LNCaP clone FGC (cell line): ENCODE measurements around the gene XRN2.

ENCODE experiments used
- DNase-seq: peaks from one replicate; pipeline ENCODE4 v3.0.0-alpha.2; 2011; ENCODE audit warnings: low read depth
- H3K4me3 ChIP-seq: 2 replicates; pipeline ENCODE4 v1.5.1; 2011; ENCODE audit warnings: mild to moderate bottlenecking, low read depth, low read length, control low read depth
- TF ChIP-seq, protein P1 (sequence below): IDR thresholded peaks from 2 replicates; pipeline ENCODE4 v1.5.1; 2012; ENCODE audit warnings: mild to moderate bottlenecking; ENCODE audit not compliant: control insufficient read depth, insufficient read depth; ENCODE audit errors: extremely low read depth

Gene XRN2

DNA sequence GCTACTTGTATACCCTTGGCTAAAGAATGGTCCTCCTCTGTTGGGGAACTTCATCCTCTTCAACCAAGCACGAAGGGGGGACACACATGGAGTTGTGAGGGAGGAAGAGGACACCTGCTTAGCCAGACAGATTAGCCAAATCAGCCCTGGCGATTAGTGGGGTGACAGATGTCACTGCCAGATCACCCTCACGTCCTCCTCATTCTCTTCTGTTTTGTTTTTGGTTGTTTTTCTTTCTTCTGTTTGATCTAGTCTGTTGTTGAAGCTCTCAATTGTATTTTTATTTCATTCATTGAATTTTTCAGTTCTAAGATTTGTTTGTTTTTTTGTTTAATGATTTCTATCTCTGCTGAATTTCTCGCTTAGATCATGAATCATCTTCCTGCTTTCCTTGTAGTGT is 121.7 kb downstream of the XRN2 start:
- H3K4me3 ChIP-seq, result no peak overlapping the region
- DNase-seq, result no peak
- TF ChIP-seq, protein P1, sequence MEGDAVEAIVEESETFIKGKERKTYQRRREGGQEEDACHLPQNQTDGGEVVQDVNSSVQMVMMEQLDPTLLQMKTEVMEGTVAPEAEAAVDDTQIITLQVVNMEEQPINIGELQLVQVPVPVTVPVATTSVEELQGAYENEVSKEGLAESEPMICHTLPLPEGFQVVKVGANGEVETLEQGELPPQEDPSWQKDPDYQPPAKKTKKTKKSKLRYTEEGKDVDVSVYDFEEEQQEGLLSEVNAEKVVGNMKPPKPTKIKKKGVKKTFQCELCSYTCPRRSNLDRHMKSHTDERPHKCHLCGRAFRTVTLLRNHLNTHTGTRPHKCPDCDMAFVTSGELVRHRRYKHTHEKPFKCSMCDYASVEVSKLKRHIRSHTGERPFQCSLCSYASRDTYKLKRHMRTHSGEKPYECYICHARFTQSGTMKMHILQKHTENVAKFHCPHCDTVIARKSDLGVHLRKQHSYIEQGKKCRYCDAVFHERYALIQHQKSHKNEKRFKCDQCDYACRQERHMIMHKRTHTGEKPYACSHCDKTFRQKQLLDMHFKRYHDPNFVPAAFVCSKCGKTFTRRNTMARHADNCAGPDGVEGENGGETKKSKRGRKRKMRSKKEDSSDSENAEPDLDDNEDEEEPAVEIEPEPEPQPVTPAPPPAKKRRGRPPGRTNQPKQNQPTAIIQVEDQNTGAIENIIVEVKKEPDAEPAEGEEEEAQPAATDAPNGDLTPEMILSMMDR, result no peak

GRCh38 chr20:21430020-21430419 is 126.9 kb downstream of the XRN2 start:
- H3K4me3 ChIP-seq, result no peak overlapping the region
- no peak for DNase-seq
- TF ChIP-seq, protein P1, result no peak

DNA sequence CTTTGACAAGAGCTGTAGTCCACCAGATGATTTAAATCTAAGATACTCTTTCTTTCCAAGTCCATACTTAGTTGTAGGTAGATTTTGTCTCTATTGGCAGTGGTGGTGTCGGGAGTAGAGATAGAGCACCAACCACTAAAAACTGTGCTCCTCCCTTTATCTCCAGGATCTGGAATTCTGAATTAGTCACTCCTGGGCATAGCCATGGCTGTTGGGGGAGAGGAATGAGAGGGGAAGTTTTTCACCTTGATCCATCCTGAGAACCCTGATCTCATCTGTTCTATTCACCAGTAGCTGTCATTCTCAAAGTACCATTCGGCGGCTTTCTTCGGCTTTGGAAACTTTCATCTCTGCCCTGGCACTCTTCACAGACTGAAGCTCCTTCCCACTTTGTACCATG is 129.8 kb downstream of the XRN2 start:
- TF ChIP-seq, protein P1, result no peak
- no peak overlapping the region for H3K4me3 ChIP-seq
- DNase-seq, result no peak

DNA sequence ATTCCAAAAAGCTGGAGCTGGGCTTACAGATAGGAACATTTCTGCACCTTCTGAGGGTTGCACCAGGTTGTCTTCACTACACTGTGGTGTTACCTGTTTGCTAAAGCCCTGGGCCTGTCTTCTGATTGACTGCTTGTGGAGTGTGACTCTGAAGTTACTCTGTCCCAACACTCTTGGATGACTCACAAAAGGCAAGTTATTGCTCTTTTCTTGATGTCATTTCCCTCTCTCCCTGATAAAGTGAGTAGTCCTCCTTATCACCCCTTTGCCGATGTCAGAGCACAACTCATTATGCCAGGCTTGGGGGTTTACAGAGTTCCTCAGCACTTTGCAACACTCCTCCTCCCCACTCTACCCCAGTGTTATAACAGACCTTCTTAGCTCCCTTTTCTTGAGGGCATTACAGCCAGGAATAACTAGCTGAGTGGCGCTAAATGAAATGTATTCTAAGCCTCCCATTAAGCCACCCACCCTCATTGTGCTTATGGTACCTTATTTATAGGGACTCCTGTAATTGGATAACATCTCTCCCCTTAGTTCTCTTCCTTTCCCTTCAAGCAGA is 130.3 kb downstream of the XRN2 start:
- DNase-seq, result no peak
- TF ChIP-seq, protein P1, result no peak
- no peak overlapping the region for H3K4me3 ChIP-seq

DNA sequence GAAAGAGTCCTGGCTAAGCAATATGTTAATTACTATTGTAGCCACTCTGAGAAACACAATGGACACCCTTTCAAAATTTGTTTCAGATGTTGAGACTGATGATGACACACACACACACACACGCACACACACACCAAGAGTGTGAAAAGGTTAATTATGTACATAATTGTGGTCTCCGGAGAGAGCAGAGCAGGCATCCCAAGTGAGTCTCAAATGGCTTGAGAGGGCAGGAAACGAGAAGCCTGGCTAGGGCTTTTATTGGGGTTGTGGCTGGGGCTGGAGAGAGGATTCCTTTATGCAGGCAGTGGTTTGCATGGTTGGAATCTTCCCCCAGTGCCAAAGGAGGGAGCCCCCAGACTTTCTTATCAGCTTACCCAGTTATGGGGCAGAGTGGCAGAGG is 132.4 kb downstream of the XRN2 start:
- DNase-seq, result no peak
- H3K4me3 ChIP-seq, result no peak overlapping the region
- TF ChIP-seq, protein P1, result no peak

GRCh38 chr20:21436205-21436604 is 133.1 kb downstream of the XRN2 start:
- no peak overlapping the region for H3K4me3 ChIP-seq
- DNase-seq, result no peak
- TF ChIP-seq, protein P1, result no peak

DNA sequence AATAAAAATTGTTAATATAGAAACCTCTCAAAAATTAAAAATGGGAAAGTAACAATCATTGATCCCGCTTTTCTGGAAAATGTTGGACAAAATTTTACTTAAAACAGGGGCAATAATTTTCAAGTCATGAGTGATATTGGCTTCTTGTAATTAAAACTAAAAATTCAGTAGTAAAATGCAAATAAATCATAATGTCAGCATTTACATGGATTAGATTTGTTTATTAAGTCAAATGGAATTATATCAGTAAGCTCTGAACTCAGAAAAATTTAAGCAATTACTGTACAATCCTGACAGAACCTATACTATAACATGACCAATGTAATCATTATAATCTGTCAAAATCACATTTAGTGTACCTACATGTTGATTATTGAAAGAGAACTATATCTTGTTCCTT is 134.1 kb downstream of the XRN2 start:
- no peak overlapping the region for H3K4me3 ChIP-seq
- no peak for DNase-seq
- TF ChIP-seq, protein P1, result no peak
